GM23248 (cell line): ENCODE data around the gene CAPN9.

Source experiments
- EZH2 ChIP-seq: fragments of 200-600 bp; sonication (generic); IDR thresholded peaks from 2 replicates; pipeline ENCODE4 v1.6.1; 2018; ENCODE audit warnings: antibody characterized with exemption, mild to moderate bottlenecking; ENCODE audit not compliant: insufficient read depth, poor library complexity, severe bottlenecking
- EZH2phosphoT487 ChIP-seq: fragments of 200-600 bp; sonication (generic); IDR thresholded peaks from 2 replicates; pipeline ENCODE4 v1.6.1; 2018; ENCODE audit warnings: antibody characterized with exemption, moderate library complexity, mild to moderate bottlenecking, low read depth; ENCODE audit not compliant: insufficient read depth

DNA sequence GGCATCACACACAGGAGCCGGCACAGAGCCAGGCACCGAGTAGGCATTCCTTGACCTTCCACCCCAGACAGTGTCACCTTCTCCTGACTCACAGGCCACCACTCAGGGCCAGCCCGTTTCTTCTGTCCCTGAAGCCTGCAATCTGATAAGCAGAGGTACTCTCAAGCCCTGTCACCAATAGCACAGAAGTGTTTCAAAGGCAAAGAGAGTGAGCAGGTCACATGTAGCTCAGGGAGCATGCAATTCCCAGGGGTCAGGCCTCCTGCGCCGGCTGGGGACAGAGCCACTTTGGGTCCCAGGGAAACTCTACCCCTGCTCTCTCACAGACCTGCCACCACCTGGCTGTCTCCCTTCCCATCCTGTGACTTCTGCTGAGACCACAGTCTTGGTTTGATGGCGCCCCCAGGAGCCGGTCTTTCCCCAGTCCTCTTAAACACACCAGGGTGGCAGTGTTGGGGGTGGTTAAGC lies 13.2 kb downstream of the CAPN9 start:
- TF ChIP-seq EZH2 = no peak
- TF ChIP-seq EZH2phosphoT487 = no peak
